GM12873 (cell line): ENCODE results near the gene GPC5.

Experiments used
- TF ChIP-seq, protein P1 (sequence below): IDR thresholded peaks from 2 replicates; pipeline ENCODE4 v1.5.1; 2012; ENCODE audit warnings: low read depth, mild to moderate bottlenecking, moderate library complexity, low read length, control low read depth; ENCODE audit not compliant: insufficient read depth; ENCODE audit errors: missing control alignments

The GPC5 gene

DNA sequence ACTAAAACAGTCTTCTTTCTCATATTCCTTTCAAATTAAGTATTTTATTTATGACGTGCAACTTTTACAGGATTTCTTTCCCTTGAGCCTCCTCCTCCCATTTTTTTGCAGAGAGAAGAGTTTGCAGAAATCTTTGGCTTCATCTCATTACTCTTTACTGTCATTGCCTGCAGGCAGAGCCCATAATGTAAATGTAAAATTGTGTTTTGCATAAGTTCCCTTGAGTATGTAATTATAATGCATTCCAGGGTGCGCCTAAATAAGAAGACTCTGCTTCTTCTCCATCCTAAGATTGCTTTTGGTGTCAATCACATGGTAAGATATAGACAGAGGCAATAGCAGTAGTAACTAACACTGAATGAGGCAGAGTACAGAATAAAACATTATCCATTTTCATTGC lies 27.9 kb upstream of the GPC5 start:
- TF ChIP-seq, protein P1, sequence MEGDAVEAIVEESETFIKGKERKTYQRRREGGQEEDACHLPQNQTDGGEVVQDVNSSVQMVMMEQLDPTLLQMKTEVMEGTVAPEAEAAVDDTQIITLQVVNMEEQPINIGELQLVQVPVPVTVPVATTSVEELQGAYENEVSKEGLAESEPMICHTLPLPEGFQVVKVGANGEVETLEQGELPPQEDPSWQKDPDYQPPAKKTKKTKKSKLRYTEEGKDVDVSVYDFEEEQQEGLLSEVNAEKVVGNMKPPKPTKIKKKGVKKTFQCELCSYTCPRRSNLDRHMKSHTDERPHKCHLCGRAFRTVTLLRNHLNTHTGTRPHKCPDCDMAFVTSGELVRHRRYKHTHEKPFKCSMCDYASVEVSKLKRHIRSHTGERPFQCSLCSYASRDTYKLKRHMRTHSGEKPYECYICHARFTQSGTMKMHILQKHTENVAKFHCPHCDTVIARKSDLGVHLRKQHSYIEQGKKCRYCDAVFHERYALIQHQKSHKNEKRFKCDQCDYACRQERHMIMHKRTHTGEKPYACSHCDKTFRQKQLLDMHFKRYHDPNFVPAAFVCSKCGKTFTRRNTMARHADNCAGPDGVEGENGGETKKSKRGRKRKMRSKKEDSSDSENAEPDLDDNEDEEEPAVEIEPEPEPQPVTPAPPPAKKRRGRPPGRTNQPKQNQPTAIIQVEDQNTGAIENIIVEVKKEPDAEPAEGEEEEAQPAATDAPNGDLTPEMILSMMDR: no peak

DNA sequence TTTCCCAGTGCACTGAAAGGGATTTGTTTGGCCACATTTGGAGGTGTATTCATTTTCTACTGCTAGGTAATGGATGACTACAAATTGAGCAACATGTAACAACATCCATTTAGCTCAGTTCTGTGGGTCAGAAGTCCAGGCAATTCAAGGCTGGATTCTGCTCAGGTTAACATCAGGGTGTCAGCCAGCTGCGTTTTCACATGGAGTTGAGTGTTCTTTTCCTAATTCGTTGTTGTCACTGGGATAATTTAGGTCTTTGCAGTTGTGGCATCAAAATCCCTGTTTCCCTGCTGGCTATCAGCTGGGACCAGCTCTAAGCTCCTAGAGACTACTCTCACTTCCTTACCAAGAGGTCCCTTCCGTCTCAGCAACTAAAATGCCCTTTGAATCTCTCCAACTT lies 25.5 kb upstream of the GPC5 start:
- TF ChIP-seq, protein P1: no peak

DNA sequence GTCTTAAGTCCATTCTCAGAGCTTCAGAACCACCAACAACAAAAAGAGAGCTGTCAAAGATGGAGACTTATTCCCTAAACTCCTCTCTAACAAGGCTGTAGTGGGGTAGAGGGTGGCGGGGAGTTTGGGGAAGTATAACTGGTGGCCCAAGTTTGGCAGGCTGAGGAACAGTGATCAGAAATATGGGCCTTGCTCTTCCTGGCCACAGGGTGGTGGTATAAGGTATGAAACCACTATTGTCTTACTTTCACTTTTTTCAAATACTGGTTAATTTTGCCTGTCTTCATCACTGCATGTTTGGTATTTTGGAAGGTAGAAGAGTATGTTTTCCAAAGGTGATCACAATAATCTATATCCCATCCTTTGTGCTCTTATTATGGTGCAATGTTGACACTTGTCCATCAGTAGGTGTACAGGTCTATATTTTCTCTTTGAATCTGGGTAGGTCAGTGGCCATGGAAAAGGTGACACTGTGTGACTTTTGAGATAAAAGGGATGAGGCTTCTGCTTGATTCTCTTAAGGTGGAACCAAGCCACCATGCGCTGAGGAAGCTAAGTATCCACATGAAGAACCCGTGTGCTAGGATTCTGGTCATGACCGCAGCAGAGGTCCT lies 23.2 kb upstream of the GPC5 start:
- TF ChIP-seq, protein P1: peak; percentile 79

DNA sequence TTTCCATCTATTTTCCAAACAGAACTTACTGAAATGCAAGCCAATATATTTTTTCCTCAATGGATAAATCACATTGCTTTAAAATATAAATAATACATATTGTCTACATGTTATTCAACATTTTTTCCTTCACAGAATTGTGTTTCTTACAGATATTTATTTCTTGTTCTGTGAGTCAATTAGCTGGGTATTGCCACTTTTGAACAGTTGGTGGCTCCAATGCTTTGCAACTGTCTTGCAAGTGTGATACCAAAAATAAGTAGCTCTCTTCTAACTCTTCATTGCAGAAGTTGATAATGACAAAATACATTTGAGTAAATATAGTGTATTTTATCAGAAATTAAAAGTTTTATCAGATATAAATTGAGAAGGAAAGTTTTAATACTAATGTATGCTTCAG lies 17.1 kb upstream of the GPC5 start:
- TF ChIP-seq, protein P1: peak; percentile 41

DNA sequence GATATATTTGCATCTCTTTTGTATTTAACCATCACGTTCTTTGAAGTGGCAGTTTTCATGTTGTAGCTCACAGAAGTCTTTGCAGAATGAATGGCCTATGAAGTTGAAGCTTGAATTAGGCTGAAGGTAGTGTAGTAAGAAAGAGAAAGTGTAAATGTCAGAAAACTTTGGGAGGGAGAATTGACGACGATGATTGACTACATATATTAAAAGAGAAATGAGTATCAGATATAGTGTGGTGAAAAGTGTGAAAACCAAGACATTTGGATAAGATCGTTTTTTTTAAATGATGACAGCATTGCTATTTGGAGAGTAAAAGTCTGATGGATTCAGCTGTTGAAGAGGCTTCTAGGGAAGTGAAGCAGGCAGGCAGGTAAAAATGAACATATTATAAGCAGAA lies 14.6 kb upstream of the GPC5 start:
- TF ChIP-seq, protein P1: no peak

DNA sequence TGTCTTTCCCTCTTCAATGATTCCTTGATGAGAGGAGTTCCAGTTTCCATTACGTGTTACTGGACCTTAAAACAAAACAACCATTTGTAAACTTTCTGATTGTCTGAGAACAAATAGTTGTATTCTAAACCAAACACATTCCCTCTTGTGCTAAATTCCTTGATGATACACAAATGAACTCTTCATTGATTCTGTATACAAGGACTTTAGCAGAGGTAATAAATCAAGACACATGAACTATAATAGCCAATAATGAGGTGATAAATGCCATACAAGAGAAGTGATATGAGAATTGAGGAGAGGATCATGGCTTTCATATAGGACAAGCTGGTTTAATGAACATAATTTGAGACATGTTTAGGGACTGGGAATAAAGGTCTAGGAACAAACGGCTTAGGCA lies 13.5 kb upstream of the GPC5 start:
- TF ChIP-seq, protein P1: no peak

DNA sequence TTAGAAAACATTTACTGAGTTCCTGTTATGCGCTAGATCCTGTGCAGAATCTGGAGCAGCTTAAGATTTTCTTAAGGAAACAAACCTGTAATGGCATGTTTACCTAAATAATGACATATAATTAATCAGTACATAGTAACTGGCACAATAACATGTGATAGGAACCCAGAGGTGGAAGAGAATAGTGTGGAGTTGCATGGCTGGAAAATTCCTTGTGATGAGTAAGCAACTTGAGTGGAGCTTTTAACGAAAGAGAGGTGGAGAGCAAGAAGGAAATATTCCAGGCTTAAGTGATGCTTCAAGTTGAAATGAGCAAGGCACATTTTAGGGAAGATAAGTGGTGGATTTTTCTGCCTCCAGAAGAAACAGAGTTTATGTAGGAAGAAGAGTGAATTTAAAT lies 9.2 kb upstream of the GPC5 start:
- TF ChIP-seq, protein P1: no peak

DNA sequence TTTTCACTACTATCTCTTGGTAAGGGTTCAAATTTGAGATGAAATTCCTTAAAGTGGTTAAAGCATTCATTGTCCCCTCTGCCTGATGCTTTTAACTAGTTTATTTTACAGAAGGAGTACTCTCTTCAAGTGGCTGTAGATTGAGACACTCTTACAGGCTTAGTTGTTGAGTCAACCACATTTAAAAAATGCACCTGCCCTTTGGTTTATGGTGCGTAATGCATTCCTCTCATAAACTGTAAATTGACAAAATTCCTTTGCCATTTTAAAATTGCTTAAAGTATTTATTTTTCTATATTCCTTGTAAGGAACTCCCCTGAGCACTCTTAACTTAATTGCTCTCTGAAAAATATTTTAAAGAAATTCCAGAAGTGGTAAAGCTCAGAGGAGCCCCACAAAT lies 826 bp upstream of the GPC5 start:
- TF ChIP-seq, protein P1: no peak
